SU-DHL-6 (cell line): ENCODE measurements around the gene STRN3.

ENCODE experiments used
- EZH2phosphoT487 ChIP-seq: fragments of 200-600 bp; sonication (generic), shearing (Covaris generic); conservative IDR thresholded peaks from 2 replicates; pipeline ENCODE4 v1.6.1; 2018; ENCODE audit warnings: mild to moderate bottlenecking, antibody characterized with exemption, low read length, moderate library complexity, mixed read lengths
- TF ChIP-seq, protein P1 (sequence below): fragments of 200-600 bp; sonication (generic); IDR thresholded peaks from one replicate; pipeline ENCODE4 v1.5.1; 2017; ENCODE audit warnings: antibody characterized with exemption, mild to moderate bottlenecking, low read length, moderate library complexity; ENCODE audit not compliant: insufficient read depth, poor library complexity, severe bottlenecking

- TF ChIP-seq, protein P1, sequence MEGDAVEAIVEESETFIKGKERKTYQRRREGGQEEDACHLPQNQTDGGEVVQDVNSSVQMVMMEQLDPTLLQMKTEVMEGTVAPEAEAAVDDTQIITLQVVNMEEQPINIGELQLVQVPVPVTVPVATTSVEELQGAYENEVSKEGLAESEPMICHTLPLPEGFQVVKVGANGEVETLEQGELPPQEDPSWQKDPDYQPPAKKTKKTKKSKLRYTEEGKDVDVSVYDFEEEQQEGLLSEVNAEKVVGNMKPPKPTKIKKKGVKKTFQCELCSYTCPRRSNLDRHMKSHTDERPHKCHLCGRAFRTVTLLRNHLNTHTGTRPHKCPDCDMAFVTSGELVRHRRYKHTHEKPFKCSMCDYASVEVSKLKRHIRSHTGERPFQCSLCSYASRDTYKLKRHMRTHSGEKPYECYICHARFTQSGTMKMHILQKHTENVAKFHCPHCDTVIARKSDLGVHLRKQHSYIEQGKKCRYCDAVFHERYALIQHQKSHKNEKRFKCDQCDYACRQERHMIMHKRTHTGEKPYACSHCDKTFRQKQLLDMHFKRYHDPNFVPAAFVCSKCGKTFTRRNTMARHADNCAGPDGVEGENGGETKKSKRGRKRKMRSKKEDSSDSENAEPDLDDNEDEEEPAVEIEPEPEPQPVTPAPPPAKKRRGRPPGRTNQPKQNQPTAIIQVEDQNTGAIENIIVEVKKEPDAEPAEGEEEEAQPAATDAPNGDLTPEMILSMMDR = no peak
- TF ChIP-seq EZH2phosphoT487 = no peak
These were observed 17.2 kb upstream of the STRN3 start for GRCh38 chr14:31043379-31043778.
